Mesenchymal stem cell (in vitro differentiated cells and primary cell): Measurements from ENCODE around the gene COQ8A.

ENCODE experiments used
- DNase-seq: peaks from one replicate; pipeline ENCODE4 v3.0.0-alpha.2; 2013
- H2AFZ ChIP-seq: one replicate; pipeline ENCODE4 v1.6.1; 2013; ENCODE audit warnings: low read depth, mild to moderate bottlenecking, control low read depth, inconsistent platforms, low read length, moderate library complexity
- H2AK5ac ChIP-seq: 2 replicates; pipeline ENCODE4 v1.6.1; 2013; ENCODE audit warnings: low read length, moderate library complexity, mild to moderate bottlenecking, inconsistent platforms; ENCODE audit not compliant: severe bottlenecking
- H2BK120ac ChIP-seq: one replicate; pipeline ENCODE4 v1.6.1; 2013; ENCODE audit warnings: low read depth, mild to moderate bottlenecking, inconsistent platforms, low read length, moderate library complexity
- H2BK12ac ChIP-seq, 2 experiments: one replicate each; pipeline ENCODE4 v1.6.1; 2013; ENCODE audit warnings: inconsistent platforms in 2 of 2, low read length in 2 of 2, mild to moderate bottlenecking in 2 of 2, moderate library complexity in 2 of 2, control low read depth in 1 of 2
- H2BK15ac ChIP-seq: one replicate; pipeline ENCODE4 v1.6.1; 2013; ENCODE audit warnings: mild to moderate bottlenecking, low read depth, inconsistent platforms; ENCODE audit not compliant: poor library complexity, severe bottlenecking
- H2BK5ac ChIP-seq: 2 replicates; pipeline ENCODE4 v1.6.1; 2013; ENCODE audit warnings: low read depth, mild to moderate bottlenecking, low read length, control low read depth, inconsistent platforms; ENCODE audit not compliant: poor library complexity, severe bottlenecking
- H3K14ac ChIP-seq, 2 experiments: one replicate each; pipeline ENCODE4 v1.6.1; 2013; ENCODE audit warnings: inconsistent platforms in 2 of 2, low read length in 2 of 2, control low read depth in 1 of 2, mild to moderate bottlenecking in 1 of 2, moderate library complexity in 1 of 2
- H3K18ac ChIP-seq, 2 experiments: one replicate each; pipeline ENCODE4 v1.6.1; 2013; ENCODE audit warnings: inconsistent platforms in 2 of 2, low read length in 2 of 2, control low read depth in 1 of 2, low read depth in 1 of 2, mild to moderate bottlenecking in 1 of 2
- H3K23ac ChIP-seq, 2 experiments: one replicate each; pipeline ENCODE4 v1.6.1; 2013; ENCODE audit warnings: inconsistent platforms in 2 of 2, low read length in 2 of 2, mild to moderate bottlenecking in 2 of 2, moderate library complexity in 2 of 2, control low read depth in 1 of 2
- H3K27ac ChIP-seq: 2 replicates; pipeline ENCODE4 v1.5.1; 2013; ENCODE audit warnings: mild to moderate bottlenecking, moderate library complexity, low read length, control low read depth, inconsistent platforms; ENCODE audit not compliant: poor library complexity, severe bottlenecking
- H3K27me3 ChIP-seq, 2 experiments: 2 replicates each; pipeline versions ENCODE4 v1.6.1 to v1.7.0; 2013; ENCODE audit warnings: low read length in 2 of 2, mild to moderate bottlenecking in 2 of 2, moderate library complexity in 2 of 2, control low read depth in 1 of 2, inconsistent platforms in 1 of 2; ENCODE audit not compliant: control insufficient read depth in 1 of 2, insufficient read depth in 1 of 2
- H3K36me3 ChIP-seq, 2 experiments: 2 replicates each; pipeline versions ENCODE4 v1.6.1 to v1.7.0; 2013; ENCODE audit warnings: low read length in 2 of 2, control low read depth in 1 of 2, inconsistent platforms in 1 of 2, low read depth in 1 of 2, mild to moderate bottlenecking in 1 of 2; ENCODE audit not compliant: insufficient read depth in 2 of 2, control insufficient read depth in 1 of 2
- H3K4ac ChIP-seq, 2 experiments: one replicate each; pipeline ENCODE4 v1.6.1; 2013; ENCODE audit warnings: inconsistent platforms in 2 of 2, low read length in 2 of 2, mild to moderate bottlenecking in 2 of 2, moderate library complexity in 2 of 2, control low read depth in 1 of 2, low read depth in 1 of 2
- H3K4me1 ChIP-seq: 2 replicates; pipeline ENCODE4 v1.6.1; 2013; ENCODE audit warnings: low read depth, low read length, control low read depth; ENCODE audit not compliant: control insufficient read depth, insufficient read depth
- H3K4me2 ChIP-seq: 2 replicates; pipeline ENCODE4 v1.6.1; 2013; ENCODE audit warnings: low read length, mild to moderate bottlenecking, inconsistent platforms; ENCODE audit not compliant: poor library complexity, severe bottlenecking
- H3K4me3 ChIP-seq, 2 experiments: 2 replicates each; pipeline versions ENCODE4 v1.5.1 to v1.7.0; 2013; ENCODE audit warnings: low read length in 2 of 2, mild to moderate bottlenecking in 2 of 2, control low read depth in 1 of 2, low read depth in 1 of 2; ENCODE audit not compliant: insufficient read depth in 1 of 2
- H3K79me1 ChIP-seq: replicated peaks from 2 replicates; pipeline ENCODE4 v1.6.1; 2013; ENCODE audit warnings: mild to moderate bottlenecking, control low read depth, low read length, inconsistent platforms; ENCODE audit not compliant: poor library complexity, severe bottlenecking
- H3K9ac ChIP-seq: 2 replicates; pipeline ENCODE4 v1.7.0; 2013; ENCODE audit warnings: mild to moderate bottlenecking, low read length, moderate library complexity
- H3K9me3 ChIP-seq: 2 replicates; pipeline ENCODE4 v1.7.0; 2013; ENCODE audit warnings: mild to moderate bottlenecking, low read length; ENCODE audit not compliant: control insufficient read depth
- H4K8ac ChIP-seq: one replicate; pipeline ENCODE4 v1.6.1; 2013; ENCODE audit warnings: inconsistent platforms, mild to moderate bottlenecking, low read length, moderate library complexity
- H4K91ac ChIP-seq: one replicate; pipeline ENCODE4 v1.6.1; 2013; ENCODE audit warnings: mild to moderate bottlenecking, low read length, inconsistent platforms
- WGBS: methylation state at CpG from one replicate; pipeline ENCODE4 v1.1.7; 2013; ENCODE audit warnings: mixed read lengths; 5-methylcytosine and 5-hydroxymethylcytosine counted together

Gene COQ8A

GRCh38 chr1:226960256-226960655 is 20.2 kb downstream of the COQ8A start:
- H4K8ac ChIP-seq, result no peak overlapping the region
- no peak overlapping the region for H2AFZ ChIP-seq
- peak overlapping the region in 1 of 2 experiments; percentile 51 for H3K14ac ChIP-seq
- no peaks in the 10 kb centered on the region for H3K27me3 ChIP-seq
- H2BK15ac ChIP-seq, result no peak overlapping the region
- no peak overlapping the region for H2AK5ac ChIP-seq
- no peaks in the 10 kb centered on the region for H3K4me1 ChIP-seq
- H3K9me3 ChIP-seq, result no peaks in the 10 kb centered on the region
- H2BK5ac ChIP-seq, result no peak overlapping the region
- H3K4ac ChIP-seq, result no peak overlapping the region
- peaks cover 27% of the 10 kb centered on the region for H3K79me1 ChIP-seq
- 71% methylated on average over 4 of the region's 5 CpGs for WGBS
- no peak overlapping the region for H2BK12ac ChIP-seq
- H4K91ac ChIP-seq, result no peak overlapping the region
- H3K4me3 ChIP-seq, result no peak overlapping the region
- H2BK120ac ChIP-seq, result no peak overlapping the region
- DNase-seq, result no peak
- no peak overlapping the region for H3K4me2 ChIP-seq
- peak overlapping the region in 1 of 2 experiments; percentile 50 for H3K23ac ChIP-seq
- H3K27ac ChIP-seq, result no peak overlapping the region
- no peak overlapping the region for H3K18ac ChIP-seq
- no peak overlapping the region for H3K9ac ChIP-seq
- H3K36me3 ChIP-seq, result peaks cover under 1 to 15% of the 10 kb centered on the region in 2 experiments

DNA sequence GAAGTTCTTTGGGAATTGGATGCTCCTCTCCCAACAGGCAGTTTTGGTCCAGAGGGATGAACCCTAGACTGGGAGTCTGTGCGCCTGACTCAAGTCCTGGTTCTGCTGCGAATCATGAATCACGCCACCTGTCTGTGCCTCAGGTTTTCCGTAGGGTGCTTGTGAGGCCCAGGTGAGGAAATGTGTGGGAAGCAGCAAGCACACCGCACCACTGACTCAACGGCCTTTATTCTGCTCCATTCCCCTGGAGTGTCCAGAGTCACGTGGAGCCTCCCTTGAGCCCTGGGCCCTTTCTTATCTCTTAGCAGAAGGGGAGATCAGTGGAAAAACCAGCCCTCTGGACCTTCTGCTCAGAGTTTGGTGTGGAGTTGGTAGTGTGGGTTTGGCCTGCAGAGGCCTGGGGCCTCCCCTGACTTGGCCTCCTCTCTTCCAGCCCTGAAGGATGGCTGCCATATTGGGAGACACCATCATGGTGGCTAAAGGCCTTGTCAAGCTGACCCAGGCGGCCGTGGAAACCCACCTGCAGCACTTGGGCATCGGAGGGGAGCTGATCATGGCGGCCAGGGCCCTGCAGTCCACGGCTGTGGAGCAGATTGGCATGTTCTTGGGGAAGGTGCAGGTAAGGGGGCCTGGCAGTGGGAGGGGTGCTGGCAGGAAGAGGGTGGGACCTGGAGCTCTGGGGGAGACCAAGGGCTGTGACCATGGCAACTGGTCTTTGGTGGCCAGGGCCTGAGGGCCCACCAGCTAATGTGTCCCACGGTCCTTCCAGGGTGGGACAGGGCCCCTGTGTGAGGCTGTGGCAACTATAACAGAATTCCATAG is 21.1 kb downstream of the COQ8A start:
- 92% methylated on average over 13 of the region's 13 CpGs for WGBS
- no peak overlapping the region for H2BK120ac ChIP-seq
- H3K27ac ChIP-seq, result no peak overlapping the region
- no peak overlapping the region for H4K91ac ChIP-seq
- peaks cover 8 to 23% of the 10 kb centered on the region in 2 experiments for H3K36me3 ChIP-seq
- H2AK5ac ChIP-seq, result no peak overlapping the region
- H3K9ac ChIP-seq, result no peak overlapping the region
- H3K18ac ChIP-seq, result no peak overlapping the region
- H4K8ac ChIP-seq, result no peak overlapping the region
- H3K9me3 ChIP-seq, result no peaks in the 10 kb centered on the region
- H3K4me2 ChIP-seq, result no peak overlapping the region
- H2BK5ac ChIP-seq, result no peak overlapping the region
- H3K4me3 ChIP-seq, result no peak overlapping the region
- no peaks in the 10 kb centered on the region for H3K27me3 ChIP-seq
- H2BK12ac ChIP-seq, result no peak overlapping the region
- H3K4ac ChIP-seq, result no peak overlapping the region
- H3K79me1 ChIP-seq, result peaks cover 27% of the 10 kb centered on the region
- DNase-seq, result no peak
- H3K14ac ChIP-seq, result no peak overlapping the region
- H2BK15ac ChIP-seq, result no peak overlapping the region
- H3K4me1 ChIP-seq, result no peaks in the 10 kb centered on the region
- no peak overlapping the region for H3K23ac ChIP-seq
- H2AFZ ChIP-seq, result no peak overlapping the region

- Histone ChIP-seq H3K79me1 (peaks cover 24% of the 10 kb centered on the region), H2AFZ (no peak overlapping the region), H3K27me3 (no peaks in the 10 kb centered on the region), H3K14ac (no peak overlapping the region), H3K9me3 (peaks cover 2% of the 10 kb centered on the region), H3K4me3 (no peak overlapping the region), H3K4me1 (no peaks in the 10 kb centered on the region), H2BK15ac (no peak overlapping the region), H2BK12ac (no peak overlapping the region), H3K23ac (no peak overlapping the region), H2AK5ac (no peak overlapping the region), H3K4ac (no peak overlapping the region), H3K27ac (no peak overlapping the region), H4K91ac (no peak overlapping the region), H2BK120ac (no peak overlapping the region), H3K9ac (no peak overlapping the region), H2BK5ac (no peak overlapping the region), H4K8ac (no peak overlapping the region), H3K4me2 (no peak overlapping the region), H3K18ac (no peak overlapping the region), H3K36me3 (peaks cover 8 to 23% of the 10 kb centered on the region in 2 experiments)
- DNase-seq, result no peak
- WGBS, result 93% methylated on average over 27 of the region's 28 CpGs
Measured at GRCh38 chr1:226962421-226963391, 22.6 kb downstream of the COQ8A start.

- Histone ChIP-seq H4K91ac (no peak overlapping the region), H2BK12ac (no peak overlapping the region), H2BK120ac (no peak overlapping the region), H3K79me1 (peaks cover 20% of the 10 kb centered on the region), H2BK5ac (no peak overlapping the region), H2AK5ac (no peak overlapping the region), H3K23ac (no peak overlapping the region), H2AFZ (no peak overlapping the region), H3K9ac (no peak overlapping the region), H3K9me3 (peaks cover 2% of the 10 kb centered on the region), H3K14ac (no peak overlapping the region), H3K4me2 (no peak overlapping the region), H3K27ac (no peak overlapping the region), H3K4ac (no peak overlapping the region), H3K4me3 (no peak overlapping the region), H3K4me1 (no peaks in the 10 kb centered on the region), H4K8ac (no peak overlapping the region), H3K36me3 (peaks cover 8 to 23% of the 10 kb centered on the region in 2 experiments), H2BK15ac (no peak overlapping the region), H3K27me3 (no peaks in the 10 kb centered on the region), H3K18ac (no peak overlapping the region)
- 80% methylated on average over 6 of the region's 6 CpGs for WGBS
- DNase-seq, result no peak
Measured at GRCh38 chr1:226964068-226964425, 24.0 kb downstream of the COQ8A start.
